SKM-1 (cell line): Measurements from ENCODE around the gene CCR2.
"Not testable (repeated sequence)": the region's sequence is repeated elsewhere in the genome, so short reads cannot be mapped to it uniquely, and the experiment has no call there.

Experiments
- DNase-seq: peaks from one replicate; lab custom pipeline; 2025; ENCODE audit not compliant: unreplicated experiment; lab: John Stamatoyannopoulos, UW

The CCR2 gene

GRCh38 chr3:46375814-46376213 lies 21.9 kb downstream of the CCR2 start:
- no peak for DNase-seq

- DNase-seq: peak; percentile 77
These were observed 24.6 kb downstream of the CCR2 start for GRCh38 chr3:46378426-46378942.

- DNase-seq: no peak
These were observed 26.7 kb downstream of the CCR2 start for GRCh38 chr3:46380471-46381221.

GRCh38 chr3:46381625-46382024 lies 27.7 kb downstream of the CCR2 start:
- DNase-seq: no peak

GRCh38 chr3:46383211-46383950 lies 29.5 kb downstream of the CCR2 start:
- DNase-seq: no peak

- no peak for DNase-seq
These were observed 30.0 kb downstream of the CCR2 start for GRCh38 chr3:46383951-46384330.

- DNase-seq: no peak
These were observed 32.3 kb downstream of the CCR2 start for GRCh38 chr3:46386205-46386604.

DNA sequence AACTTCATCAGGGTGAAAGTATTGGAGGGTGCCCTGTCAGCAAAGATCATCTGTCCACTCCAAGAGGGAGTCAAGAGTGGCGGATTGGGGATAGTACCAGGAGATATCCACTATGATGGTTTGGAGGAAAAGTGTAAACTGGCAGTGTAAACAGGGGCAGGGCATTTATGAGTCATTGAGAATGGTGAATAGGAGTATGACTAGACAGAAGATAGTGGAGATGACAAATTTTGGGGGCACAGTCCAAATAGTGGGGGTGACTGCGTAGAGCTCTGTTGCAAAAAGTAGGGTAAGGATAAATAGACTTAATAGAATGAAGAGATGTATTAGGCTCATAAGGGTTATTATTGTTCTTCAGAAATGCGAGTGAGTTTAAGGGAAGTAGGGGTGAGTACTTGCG lies 34.9 kb downstream of the CCR2 start:
- DNase-seq: not testable (repeated sequence)

- no peak for DNase-seq
These were observed 35.4 kb downstream of the CCR2 start for GRCh38 chr3:46389306-46389705.

DNA sequence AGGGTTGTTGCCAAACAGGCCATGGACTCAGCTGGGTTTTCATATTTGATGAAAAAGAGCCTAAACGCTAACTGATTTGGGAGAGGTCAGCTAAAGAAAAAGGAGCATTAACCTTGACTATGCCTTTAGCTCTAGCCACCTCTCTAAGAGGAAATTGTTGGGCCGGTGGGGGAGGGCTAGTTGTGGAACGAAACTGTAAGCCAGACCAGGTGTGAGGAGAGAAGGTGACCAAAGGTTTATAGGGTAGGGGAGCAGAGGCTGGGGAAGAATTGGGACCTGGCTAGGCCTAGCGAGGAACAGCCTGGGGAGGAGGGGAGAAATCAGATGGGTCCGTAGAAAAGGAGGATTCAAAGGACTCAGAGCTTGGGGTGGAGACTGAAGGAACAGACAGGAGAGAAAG lies 37.6 kb downstream of the CCR2 start:
- DNase-seq: not testable (repeated sequence)

DNA sequence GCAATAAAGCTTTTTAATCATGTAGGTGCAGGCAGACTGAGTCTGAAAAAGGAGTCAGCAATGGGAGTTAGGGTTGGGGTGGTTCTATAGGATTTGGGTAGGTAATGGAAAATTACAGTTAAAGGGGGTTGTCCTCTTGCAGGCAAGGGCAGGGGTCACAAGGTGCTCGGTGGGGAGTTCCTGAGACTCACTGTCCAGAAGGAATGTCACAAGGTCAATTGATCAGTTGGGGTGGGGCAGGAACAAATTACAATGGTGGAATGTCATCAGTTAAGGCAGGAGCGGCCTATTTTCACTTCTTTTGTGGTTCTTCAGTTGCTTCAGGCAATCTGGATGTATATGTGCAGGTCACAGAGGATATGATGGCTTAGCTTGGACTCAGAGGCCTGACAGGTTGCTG lies 39.1 kb downstream of the CCR2 start:
- DNase-seq: no peak

DNA sequence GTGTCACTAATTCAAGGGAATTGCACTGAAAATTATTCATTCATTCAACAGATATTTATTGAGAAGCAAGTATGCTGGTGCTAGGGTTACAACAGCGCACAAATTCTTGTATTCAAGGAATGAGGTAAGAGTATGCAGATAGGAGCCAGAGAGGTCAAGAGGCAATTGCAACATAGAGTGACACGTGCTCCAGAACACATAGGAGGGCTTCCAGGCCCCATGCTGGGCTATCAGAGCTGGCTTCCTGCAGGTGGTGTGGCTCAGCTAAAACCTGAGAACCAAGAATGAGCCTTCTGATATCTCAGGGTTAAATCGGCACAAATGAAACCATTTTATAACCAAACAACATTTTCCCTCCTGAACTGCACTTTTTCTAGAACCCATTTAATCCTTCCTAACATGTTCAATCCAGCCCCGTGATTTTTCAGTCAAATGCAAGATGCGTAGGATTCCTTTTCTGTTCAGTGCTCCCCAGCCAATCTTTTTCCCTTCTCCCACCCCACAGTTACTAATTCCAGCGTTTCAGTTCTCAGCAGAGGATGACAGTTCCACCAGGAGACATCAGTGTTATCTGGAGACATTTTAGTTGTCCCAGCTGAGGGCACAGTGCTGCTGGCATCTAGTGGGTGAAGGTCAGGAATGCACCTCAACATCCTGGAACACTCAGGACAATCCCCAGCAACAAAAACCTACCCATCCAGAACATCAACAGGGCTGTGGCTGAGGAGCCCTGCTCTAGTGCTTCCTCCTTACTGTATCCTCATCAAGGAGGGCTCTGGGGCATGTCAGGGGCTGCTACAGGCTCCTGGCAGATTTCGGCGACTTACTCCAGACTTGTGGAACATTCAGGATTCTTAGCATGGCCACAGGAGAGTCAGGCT lies 39.9 kb downstream of the CCR2 start:
- DNase-seq: peak; percentile 36

DNA sequence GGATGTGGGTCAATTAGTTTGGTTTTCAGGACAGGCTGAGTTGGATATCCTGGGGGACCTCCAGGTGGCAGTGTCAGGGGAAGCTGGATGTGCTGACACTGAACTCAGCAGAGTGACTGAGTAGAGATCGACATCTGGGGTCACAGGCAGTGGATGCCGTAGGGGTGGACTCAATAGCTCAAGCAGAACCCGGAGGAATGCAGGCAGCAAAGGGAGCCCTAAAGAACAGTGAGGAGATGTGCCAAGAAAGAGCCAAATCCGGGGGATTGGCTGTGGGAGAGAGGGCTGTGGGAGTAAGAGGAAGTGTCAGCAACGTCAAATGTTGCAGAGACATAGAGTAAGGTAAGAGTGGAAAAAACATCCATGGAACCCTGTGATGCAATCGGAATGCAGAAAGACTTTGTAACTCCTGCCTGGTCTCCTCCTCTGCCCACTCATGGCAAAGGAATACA lies 41.3 kb downstream of the CCR2 start:
- DNase-seq: peak; percentile 80

DNA sequence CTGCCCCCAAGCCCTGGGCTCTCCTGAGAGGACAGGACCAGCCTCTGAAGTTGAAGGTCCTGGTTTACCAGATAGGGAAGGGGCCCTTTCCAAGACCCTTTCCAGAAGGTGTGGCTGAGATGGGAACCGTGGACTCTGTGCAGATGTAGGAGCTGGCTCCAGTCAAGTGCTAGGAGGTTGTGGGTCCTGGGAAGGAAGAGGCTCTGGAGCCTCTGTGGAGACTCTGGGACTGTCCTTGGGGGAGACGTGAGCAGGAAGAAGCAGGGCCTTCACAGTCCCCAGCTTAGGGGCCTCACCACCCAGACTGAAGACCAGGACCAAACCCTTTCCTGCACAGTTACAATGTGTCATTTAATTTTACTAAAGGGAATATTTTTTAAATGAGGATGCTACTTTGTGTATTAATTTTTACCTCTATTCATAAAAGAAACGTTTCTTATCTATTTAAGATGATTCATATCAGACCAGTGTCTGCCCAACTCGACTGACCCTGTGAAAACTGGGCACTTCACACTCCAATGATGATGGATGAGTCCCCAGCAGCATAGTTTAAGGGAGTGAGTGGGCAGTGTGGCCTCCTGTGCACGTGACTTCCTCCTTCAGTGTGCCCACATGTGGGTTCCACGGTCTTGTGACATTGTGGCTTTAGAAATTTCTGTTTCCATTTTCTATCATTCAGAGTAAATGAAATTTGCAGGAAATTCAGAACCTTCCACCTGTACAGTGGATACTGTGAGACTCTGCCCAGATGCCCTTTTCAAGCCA lies 42.0 kb downstream of the CCR2 start:
- no peak for DNase-seq

DNA sequence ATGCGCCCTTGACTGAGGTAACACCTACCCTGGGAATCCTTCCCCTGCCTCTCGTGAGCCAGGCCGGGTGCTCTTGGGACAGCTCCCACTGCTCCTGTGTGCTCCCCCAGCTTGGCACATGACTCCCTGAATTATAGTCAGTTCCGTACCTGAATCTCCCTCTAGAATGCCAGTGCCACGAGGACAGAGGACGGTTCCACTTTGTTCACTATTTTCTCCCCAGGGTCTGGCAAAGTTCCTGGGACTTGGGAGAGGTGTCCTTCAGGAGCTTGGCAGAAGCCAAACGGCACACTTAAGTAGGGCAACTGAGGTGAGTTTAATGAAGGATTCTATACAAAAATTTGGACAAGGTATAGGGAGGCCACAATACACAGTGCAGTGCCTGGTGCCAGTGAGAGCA lies 43.2 kb downstream of the CCR2 start:
- no peak for DNase-seq

DNA sequence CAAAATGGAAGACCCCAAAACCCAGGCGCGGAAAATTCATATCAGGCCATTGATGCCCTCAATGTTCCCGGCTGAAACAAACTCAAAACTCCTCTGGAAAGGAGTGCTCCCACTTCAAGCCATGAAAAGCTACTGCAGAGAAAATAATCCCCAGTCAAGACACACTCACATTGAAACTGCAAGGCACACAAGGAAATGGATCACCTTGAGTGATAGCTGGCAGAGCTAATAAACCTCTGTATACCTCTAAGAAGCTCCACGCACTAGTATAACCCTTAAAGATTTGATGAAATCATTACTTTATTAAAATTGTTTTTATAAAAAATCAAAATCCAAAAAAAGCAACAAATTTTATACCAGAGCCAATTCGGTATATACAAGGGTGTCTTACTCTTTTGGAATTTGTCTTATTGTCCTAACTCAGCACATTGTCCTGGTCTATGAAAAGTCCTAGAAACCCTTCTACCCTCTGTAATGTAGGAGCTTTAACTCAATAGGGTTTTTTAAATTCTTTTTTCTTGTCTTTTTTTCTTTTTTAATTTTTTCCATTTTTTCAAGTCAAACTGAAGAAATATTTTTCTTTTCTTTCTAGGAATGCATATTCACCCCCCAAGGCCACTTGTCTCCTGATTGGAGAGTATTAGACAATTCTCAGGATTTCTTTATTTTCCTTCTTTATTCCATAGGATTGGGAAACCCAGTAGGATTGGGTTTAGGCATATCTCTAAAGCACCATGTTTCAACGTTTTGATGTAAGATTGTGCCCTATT lies 44.5 kb downstream of the CCR2 start:
- no peak for DNase-seq

DNA sequence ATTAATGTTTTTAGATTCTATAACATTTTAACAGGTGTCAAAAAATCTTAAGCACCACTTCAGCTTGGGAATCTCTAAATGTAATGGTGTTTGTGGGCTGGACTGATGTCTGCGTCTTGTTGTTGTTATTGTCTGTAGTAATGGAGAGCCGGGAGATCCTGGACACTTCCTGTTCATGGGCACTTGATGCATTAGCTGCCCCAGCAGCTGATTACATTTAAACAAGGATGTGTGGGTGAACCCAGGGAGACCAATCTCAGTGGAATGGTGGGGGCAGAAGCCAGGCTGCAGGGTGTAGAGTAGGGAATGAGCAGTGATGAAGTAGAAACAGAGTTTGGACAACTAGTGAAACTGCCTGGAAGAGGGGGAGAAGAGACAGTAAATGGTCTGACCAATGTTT lies 45.2 kb downstream of the CCR2 start:
- DNase-seq: no peak

DNA sequence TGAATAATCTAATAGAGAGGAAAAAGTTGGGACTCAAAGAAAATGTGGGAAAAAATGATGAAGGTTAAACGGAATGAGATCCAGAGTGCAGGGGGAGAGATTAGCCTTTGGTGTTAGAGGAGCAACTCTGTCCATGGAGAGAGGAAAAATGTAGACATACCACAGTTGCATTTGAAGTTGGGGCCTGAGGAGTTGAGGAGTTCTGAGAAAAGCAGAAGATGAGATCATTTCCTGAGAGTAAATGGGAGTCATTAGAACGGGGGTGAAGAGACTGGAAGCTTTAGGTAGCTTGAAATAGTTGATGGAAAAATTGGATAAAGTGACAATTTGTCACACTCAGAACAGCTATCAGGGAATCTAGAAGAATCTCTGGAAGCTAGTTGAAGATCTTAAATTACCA lies 45.6 kb downstream of the CCR2 start:
- DNase-seq: no peak

GRCh38 chr3:46400000-46400734 lies 46.3 kb downstream of the CCR2 start:
- DNase-seq: no peak
